G401 (cell line): ENCODE results near the gene SKIC2. TPM values are rescaled to one million over a fixed set of nuclear protein-coding genes. Genes with fewer than 3 reads are reported as not detected.
A peak's percentile ranks its signal among the peaks of the same experiment; 100 is the strongest.
"Not testable (repeated sequence)": the region's sequence is repeated elsewhere in the genome, so short reads cannot be mapped to it uniquely, and the experiment has no call there.

Experiments used
- DNase-seq: peaks from one replicate; pipeline ENCODE4 v3.0.0-alpha.2; 2015; ENCODE audit warnings: low spot score
- in situ Hi-C: cut with HindIII; loops from 2 replicates; pipeline ENCODE4 v1.10.0; 2016; ENCODE audit warnings: low sequenced_read_pairs, mixed read lengths
- total RNA-seq: library from RNA; depleted of rRNA; stranded (reverse); fragments of >200 nt; shearing (Covaris generic); gene quantifications from 2 replicates; pipeline ENCODE4 v1.2.3, GENCODE V29; 2014

Gene SKIC2
- total RNA-seq, 1 experiment from 2014 or later: 41.0 TPM

GRCh38 chr6:31966997-31967925, 8.3 kb downstream of the SKIC2 start:
- in situ Hi-C loops: no loop called here

GRCh38 chr6:31967926-31968320, 8.9 kb downstream of the SKIC2 start:
- in situ Hi-C loops: no loop called here

More at GRCh38 chr6:31966997-31967925, 8.3 kb downstream of the SKIC2 start:
- no peak for DNase-seq

GRCh38 chr6:31968326-31968725, 9.4 kb downstream of the SKIC2 start:
- in situ Hi-C loops: no loop called here
- no peak for DNase-seq

More at GRCh38 chr6:31967926-31968320, 8.9 kb downstream of the SKIC2 start:
- DNase-seq: no peak

GRCh38 chr6:31968791-31969711, 10.1 kb downstream of the SKIC2 start:
- in situ Hi-C loops: no loop called here
- no peak for DNase-seq

GRCh38 chr6:31969712-31970603, 11.0 kb downstream of the SKIC2 start:
- in situ Hi-C loops: no loop called here
- no peak for DNase-seq

- in situ Hi-C loops: no loop called here
- DNase-seq: peak; percentile 24
Observed at GRCh38 chr6:31970604-31971271, 11.8 kb downstream of the SKIC2 start.

- in situ Hi-C loops: no loop called here
Observed at GRCh38 chr6:31971279-31971992, 12.5 kb downstream of the SKIC2 start.

GRCh38 chr6:31971993-31972708, 13.2 kb downstream of the SKIC2 start, which contains the start of gene DXO:
DXO (minus strand) TSS chr6:31972138; CDS start chr6:31971675, 463 bp downstream.
- DNase-seq: peak; percentile 99
- in situ Hi-C loops: no loop called here

More at GRCh38 chr6:31971279-31971992, 12.5 kb downstream of the SKIC2 start:
- no peak for DNase-seq

GRCh38 chr6:31972709-31973350, 13.9 kb downstream of the SKIC2 start:
- no peak for DNase-seq
- in situ Hi-C loops: no loop called here

GRCh38 chr6:31976065-31976464, 17.1 kb downstream of the SKIC2 start:
- DNase-seq, in situ Hi-C loops: not testable (repeated sequence)

- DNase-seq: no peak
- in situ Hi-C loops: no loop called here
Observed at GRCh38 chr6:31977816-31978431, 18.9 kb downstream of the SKIC2 start.

- in situ Hi-C loops: no loop called here
- no peak for DNase-seq
Observed at GRCh38 chr6:31978831-31979230, 19.9 kb downstream of the SKIC2 start.

- DNase-seq: no peak
- in situ Hi-C loops: no loop called here
Observed at GRCh38 chr6:31979238-31979898, 20.4 kb downstream of the SKIC2 start.

- DNase-seq, in situ Hi-C loops: not testable (repeated sequence)
Observed at GRCh38 chr6:31980195-31980876, 21.4 kb downstream of the SKIC2 start.

GRCh38 chr6:31980998-31981397, 22.0 kb downstream of the SKIC2 start:
- in situ Hi-C loops, DNase-seq: not testable (repeated sequence)
